ENCODE data around the gene IL17RE.

- TF ChIP-seq TAF1 (IDR thresholded peaks at IDR 0.05; ENCODE audit: borderline replicate concordance, insufficient read depth, low read length) (no peak), POLR2AphosphoS5 (IDR thresholded peaks at IDR 0.05; ENCODE audit: low read depth, low read length) (no peak)
These were observed 32.3 kb downstream of the IL17RE start for GRCh38 chr3:9934993-9935392.

Measured in PFSK-1 (cell line).